ENCODE results near the gene SMYD1. TPM values are rescaled to one million over a fixed set of nuclear protein-coding genes. Genes with fewer than 3 reads are reported as not detected.

The SMYD1 gene
- total RNA-seq, 1 experiment from 2014 or later = not detected

DNA sequence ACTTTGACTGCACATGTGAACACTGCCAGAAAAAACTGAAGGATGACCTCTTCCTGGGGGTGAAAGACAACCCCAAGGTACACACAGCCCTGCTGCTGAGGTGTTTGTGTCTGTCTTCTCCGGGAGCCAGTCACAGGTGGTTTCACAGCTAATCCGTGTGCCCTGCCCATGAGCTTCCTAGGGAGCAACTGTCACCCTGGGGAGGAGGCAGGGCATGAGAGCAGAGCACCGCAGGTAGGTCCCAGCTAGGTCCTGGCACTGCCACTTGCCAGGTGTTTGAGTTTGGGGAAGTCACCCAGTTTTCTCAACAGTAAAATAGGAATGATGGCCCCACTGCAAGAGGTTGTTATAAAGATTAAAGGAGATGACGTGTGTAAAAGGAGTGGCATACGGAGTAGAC lies 29.1 kb downstream of the SMYD1 start:
- BruUV-seq (replicated peaks) = no TSS peak
- TF ChIP-seq EZH2 (IDR thresholded peaks at IDR 0.05; ENCODE audit: low read depth) = no peak
- TF ChIP-seq, protein P1, sequence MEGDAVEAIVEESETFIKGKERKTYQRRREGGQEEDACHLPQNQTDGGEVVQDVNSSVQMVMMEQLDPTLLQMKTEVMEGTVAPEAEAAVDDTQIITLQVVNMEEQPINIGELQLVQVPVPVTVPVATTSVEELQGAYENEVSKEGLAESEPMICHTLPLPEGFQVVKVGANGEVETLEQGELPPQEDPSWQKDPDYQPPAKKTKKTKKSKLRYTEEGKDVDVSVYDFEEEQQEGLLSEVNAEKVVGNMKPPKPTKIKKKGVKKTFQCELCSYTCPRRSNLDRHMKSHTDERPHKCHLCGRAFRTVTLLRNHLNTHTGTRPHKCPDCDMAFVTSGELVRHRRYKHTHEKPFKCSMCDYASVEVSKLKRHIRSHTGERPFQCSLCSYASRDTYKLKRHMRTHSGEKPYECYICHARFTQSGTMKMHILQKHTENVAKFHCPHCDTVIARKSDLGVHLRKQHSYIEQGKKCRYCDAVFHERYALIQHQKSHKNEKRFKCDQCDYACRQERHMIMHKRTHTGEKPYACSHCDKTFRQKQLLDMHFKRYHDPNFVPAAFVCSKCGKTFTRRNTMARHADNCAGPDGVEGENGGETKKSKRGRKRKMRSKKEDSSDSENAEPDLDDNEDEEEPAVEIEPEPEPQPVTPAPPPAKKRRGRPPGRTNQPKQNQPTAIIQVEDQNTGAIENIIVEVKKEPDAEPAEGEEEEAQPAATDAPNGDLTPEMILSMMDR (conservative IDR thresholded peaks at IDR 0.05) = no peak
- Histone ChIP-seq H3K79me2 (ENCODE audit: low read depth) (no peaks in the 10 kb centered on the region), H3F3A (ENCODE audit: insufficient read depth, low read depth) (peaks cover 5% of the 10 kb centered on the region; the same call in 1 of the 2 replicates), H3K9me3 (ENCODE audit: insufficient read depth, low read depth) (no peaks in the 10 kb centered on the region), H3K4me2 (no peak overlapping the region), H3K27me3 (ENCODE audit: insufficient read depth, low read depth) (peaks cover 14% of the 10 kb centered on the region; the same call in 1 of the 2 replicates), H2AFZ (no peak overlapping the region), H3K4me1 (replicated peaks; ENCODE audit: insufficient read depth) (0 out of 2 replicates have a peak, but pooled peaks cover 6% of the 10 kb centered on the region), H3K27ac (no peak overlapping the region), H3K9me2 (ENCODE audit: insufficient read depth) (no peaks in the 10 kb centered on the region), H4K20me1 (ENCODE audit: insufficient read depth) (no peaks in the 10 kb centered on the region), H3K4me3 (no peak overlapping the region), H3K36me3 (ENCODE audit: low read depth) (no peaks in the 10 kb centered on the region)
- DNase-seq = no peak
- ChIA-PET CTCF (no interaction called here), POLR2A (ENCODE audit: unreplicated experiment) (no interaction called here)
- intact Hi-C loops (cut with micrococcal nuclease; ENCODE audit: unreplicated experiment) = no loop called here

DNA sequence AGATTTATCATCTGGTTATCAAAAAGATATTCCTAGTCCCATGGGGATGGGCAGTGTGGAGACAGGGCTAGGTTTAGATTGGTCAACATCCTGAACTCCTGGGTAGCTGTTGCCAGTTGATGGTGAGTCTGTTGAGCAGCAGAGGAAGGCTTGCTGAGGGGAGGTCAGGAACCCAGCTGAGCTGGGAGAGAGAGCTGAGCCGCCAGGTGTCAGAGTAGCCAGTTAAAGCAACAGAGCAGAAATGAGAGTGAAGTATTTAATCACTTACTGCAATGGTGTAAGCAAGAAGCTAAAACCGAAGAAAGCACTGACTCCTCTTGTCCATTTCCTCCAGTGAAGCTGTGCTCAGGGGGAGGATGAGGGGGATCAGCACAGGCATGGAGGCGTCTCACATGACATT lies 29.6 kb downstream of the SMYD1 start:
- no peaks in the 10 kb centered on the region for H3K9me3 ChIP-seq (ENCODE audit: insufficient read depth, low read depth)
- DNase-seq = no peak
- no TSS peak for BruUV-seq (replicated peaks)
- no peaks in the 10 kb centered on the region for H3K36me3 ChIP-seq (ENCODE audit: low read depth)
- no peaks in the 10 kb centered on the region for H3K9me2 ChIP-seq (ENCODE audit: insufficient read depth)
- H4K20me1 ChIP-seq (ENCODE audit: insufficient read depth) = no peaks in the 10 kb centered on the region
- H3F3A ChIP-seq (ENCODE audit: insufficient read depth, low read depth) = peaks cover 5% of the 10 kb centered on the region; the same call in 1 of the 2 replicates
- 0 out of 2 replicates have a peak, but pooled peaks cover 6% of the 10 kb centered on the region for H3K4me1 ChIP-seq (replicated peaks; ENCODE audit: insufficient read depth)
- H3K4me2 ChIP-seq = no peak overlapping the region
- CTCF ChIA-PET = no interaction called here
- H3K27me3 ChIP-seq (ENCODE audit: insufficient read depth, low read depth) = peaks cover 16% of the 10 kb centered on the region; the same call in 1 of the 2 replicates
- TF ChIP-seq EZH2 (IDR thresholded peaks at IDR 0.05; ENCODE audit: low read depth) = no peak
- TF ChIP-seq, protein P1 (conservative IDR thresholded peaks at IDR 0.05) = no peak
- H3K79me2 ChIP-seq (ENCODE audit: low read depth) = no peaks in the 10 kb centered on the region
- POLR2A ChIA-PET (ENCODE audit: unreplicated experiment) = no interaction called here
- H3K27ac ChIP-seq = no peak overlapping the region
- no peak overlapping the region for H2AFZ ChIP-seq
- no peak overlapping the region for H3K4me3 ChIP-seq
- intact Hi-C loops (cut with micrococcal nuclease; ENCODE audit: unreplicated experiment) = no loop called here

DNA sequence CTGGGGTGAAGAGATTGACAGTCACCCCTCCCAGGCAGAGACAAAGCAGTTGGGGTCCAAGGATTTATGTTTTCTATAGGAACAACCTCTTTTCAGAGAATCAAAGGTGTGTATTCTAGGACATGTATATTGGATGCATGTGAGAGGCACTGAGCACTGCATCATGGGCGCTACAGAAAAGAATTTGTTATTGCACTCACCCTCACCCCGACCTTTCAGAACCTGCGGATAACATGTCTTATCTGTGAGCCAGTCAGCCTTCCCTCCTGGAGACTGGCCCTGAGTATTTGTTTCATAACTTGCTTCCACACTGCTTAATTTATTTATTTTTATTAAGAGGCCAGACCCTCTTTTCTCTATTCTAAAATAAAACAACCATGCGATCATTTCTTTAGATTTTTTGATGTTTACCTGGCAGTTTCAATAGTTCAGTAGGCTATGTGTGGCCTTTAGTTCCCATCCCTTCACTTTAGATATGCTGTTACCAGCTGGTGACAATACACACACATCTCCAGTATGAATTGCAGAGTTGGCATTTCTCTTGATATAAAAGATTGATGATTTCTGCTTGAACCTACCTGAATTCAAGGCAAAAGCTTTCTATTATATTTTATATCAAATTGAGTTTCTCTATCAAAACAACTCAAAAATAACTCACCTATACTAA lies 30.4 kb downstream of the SMYD1 start:
- Histone ChIP-seq H3K36me3 (ENCODE audit: low read depth) (no peaks in the 10 kb centered on the region), H3K27me3 (ENCODE audit: insufficient read depth, low read depth) (peaks cover 24% of the 10 kb centered on the region), H3K9me2 (ENCODE audit: insufficient read depth) (no peaks in the 10 kb centered on the region), H3F3A (ENCODE audit: insufficient read depth, low read depth) (peaks cover 5% of the 10 kb centered on the region; the same call in 1 of the 2 replicates), H2AFZ (no peak overlapping the region), H3K27ac (no peak overlapping the region), H3K4me2 (no peak overlapping the region), H3K9me3 (ENCODE audit: insufficient read depth, low read depth) (no peaks in the 10 kb centered on the region), H3K79me2 (ENCODE audit: low read depth) (no peaks in the 10 kb centered on the region), H3K4me3 (no peak overlapping the region), H4K20me1 (ENCODE audit: insufficient read depth) (no peaks in the 10 kb centered on the region), H3K4me1 (replicated peaks; ENCODE audit: insufficient read depth) (0 out of 2 replicates have a peak, but pooled peaks cover 6% of the 10 kb centered on the region)
- POLR2A ChIA-PET (ENCODE audit: unreplicated experiment) = no interaction called here
- CTCF ChIA-PET = no interaction called here
- no TSS peak for BruUV-seq (replicated peaks)
- DNase-seq = no peak
- intact Hi-C loops (cut with micrococcal nuclease; ENCODE audit: unreplicated experiment) = no loop called here
- TF ChIP-seq, protein P1 (conservative IDR thresholded peaks at IDR 0.05) = no peak
- no peak for TF ChIP-seq EZH2 (IDR thresholded peaks at IDR 0.05; ENCODE audit: low read depth)
